Caco-2 (cell line): ENCODE measurements around the gene NIF3L1. TPM values are rescaled to one million over a fixed set of nuclear protein-coding genes. Genes with fewer than 3 reads are reported as not detected.
A peak's percentile ranks its signal among the peaks of the same experiment; 100 is the strongest.

Experiments used
- BruUV-seq: library from RNA; stranded (reverse); fragments of 400-500 nt; replicated peaks from 2 replicates; lab custom pipeline; 2021; lab: Mats Ljungman, UMichigan
- CTCF ChIA-PET: fragments of 300-600 bp; sonication (Branson Sonifier 250); formaldehyde crosslinking; loops from one replicate; lab custom pipeline; 2022; ENCODE audit warnings: antibody characterized with exemption; lab: Charles Lee
- POLR2A ChIA-PET: fragments of 300-600 bp; sonication (Branson Sonifier 250); formaldehyde crosslinking; loops from one replicate; lab custom pipeline; 2022; ENCODE audit warnings: antibody characterized with exemption; lab: Charles Lee
- DNase-seq, 2 experiments: peaks; one replicate each; pipeline versions ENCODE4 v3.0.0 to v3.0.0-alpha.2; 2020 to 2022
- H3K27me3 ChIP-seq: replicated peaks from 2 replicates; pipeline ENCODE4 v1.6.0; 2011; ENCODE audit warnings: low read length; ENCODE audit not compliant: control insufficient read depth, insufficient read depth
- H3K36me3 ChIP-seq: 2 replicates; pipeline ENCODE4 v1.5.1; 2011; ENCODE audit warnings: low read length; ENCODE audit not compliant: control insufficient read depth, insufficient read depth
- H3K4me1 ChIP-seq: fragments of 250-450 bp; sonication (Bioruptor Pico); 2 replicates; pipeline ENCODE4 v1.5.1; 2020; ENCODE audit warnings: mild to moderate bottlenecking
- H3K4me3 ChIP-seq: 2 replicates; pipeline ENCODE4 v1.5.1; 2011; ENCODE audit warnings: low read depth, mild to moderate bottlenecking, control low read depth, low read length
- H3K9me3 ChIP-seq: fragments of 250-450 bp; sonication (Bioruptor Pico); 2 replicates; pipeline ENCODE4 v1.5.1; 2020; ENCODE audit warnings: mild to moderate bottlenecking, moderate library complexity
- H3K27ac Mint-ChIP-seq: one replicate; pipeline ENCODE4 v1.8.0; 2022; ENCODE audit warnings: mixed read lengths; ENCODE audit not compliant: unreplicated experiment
- H3K27me3 Mint-ChIP-seq: one replicate; pipeline ENCODE4 v1.8.0; 2022; ENCODE audit warnings: mixed read lengths; ENCODE audit not compliant: insufficient read depth, unreplicated experiment
- H3K36me3 Mint-ChIP-seq: one replicate; pipeline ENCODE4 v1.8.0; 2022; ENCODE audit warnings: mild to moderate bottlenecking, mixed read lengths; ENCODE audit not compliant: insufficient read depth, unreplicated experiment
- H3K4me1 Mint-ChIP-seq: one replicate; pipeline ENCODE4 v1.8.0; 2022; ENCODE audit warnings: low read depth, mixed read lengths; ENCODE audit not compliant: unreplicated experiment
- H3K4me3 Mint-ChIP-seq: one replicate; pipeline ENCODE4 v1.8.0; 2022; ENCODE audit warnings: mild to moderate bottlenecking, moderate library complexity, mixed read lengths; ENCODE audit not compliant: unreplicated experiment
- H3K9me3 Mint-ChIP-seq: one replicate; pipeline ENCODE4 v1.8.0; 2022; ENCODE audit warnings: mixed read lengths; ENCODE audit not compliant: unreplicated experiment
- CTCF ChIP-seq, 2 experiments: fragments of 200-600 bp in 1 of 2; IDR thresholded peaks; 1 replicate in 1 of 2; 2 replicates in 1 of 2; pipeline versions ENCODE4 v1.5.1 to v1.8.0; 2011 to 2022; ENCODE audit warnings: antibody characterized with exemption in 1 of 2, control low read depth in 1 of 2, inconsistent platforms in 1 of 2, low read depth in 1 of 2, low read length in 1 of 2, mild to moderate bottlenecking in 1 of 2, moderate library complexity in 1 of 2; ENCODE audit not compliant: insufficient read depth in 1 of 2, severe bottlenecking in 1 of 2, unreplicated experiment in 1 of 2
- intact Hi-C: fragments of 100-400 bp; cut with micrococcal nuclease; formaldehyde crosslinking; loops from one replicate; pipeline ENCODE4 v1.10.0; 2022; ENCODE audit not compliant: unreplicated experiment
- total RNA-seq: library from RNA; stranded (reverse); gene quantifications from 2 replicates; pipeline ENCODE4 v1.2.3, GENCODE V29; 2022

Gene NIF3L1
- total RNA-seq, 1 experiment from 2014 or later = 49.7 TPM

- Mint-ChIP-seq H3K9me3 (no peaks in the 10 kb centered on the region), H3K27me3 (peaks cover 3% of the 10 kb centered on the region), H3K36me3 (peaks cover 32% of the 10 kb centered on the region), H3K27ac (no peak overlapping the region), H3K4me1 (no peaks in the 10 kb centered on the region), H3K4me3 (no peak overlapping the region)
- no TSS peak for BruUV-seq
- H3K36me3 ChIP-seq = no peaks in the 10 kb centered on the region; the same call in none of the 2 replicates
- no peaks in the 10 kb centered on the region for H3K9me3 ChIP-seq
- TF ChIP-seq CTCF (IDR thresholded peaks at IDR 0.05; ENCODE audit: insufficient read depth in 1 of 2, low read depth in 1 of 2, low read length in 1 of 2, severe bottlenecking in 1 of 2, unreplicated experiment in 1 of 2) = no peak
- no peaks in the 10 kb centered on the region for H3K27me3 ChIP-seq
- CTCF ChIA-PET = interaction anchor here (0.7 kb wide), 1 partner anchor 687 kb away, joined by 3 read pairs; no protein-coding TSS in a partner anchor
- no peak for DNase-seq
- intact Hi-C loops = no loop called here
- H3K4me3 ChIP-seq = no peak overlapping the region
- no peaks in the 10 kb centered on the region for H3K4me1 ChIP-seq
- POLR2A ChIA-PET = no interaction called here
Observed at GRCh38 chr2:200847269-200847668, 41.9 kb upstream of the NIF3L1 start.

- POLR2A ChIA-PET = no interaction called here
- Histone ChIP-seq H3K4me1 (no peaks in the 10 kb centered on the region), H3K27me3 (no peaks in the 10 kb centered on the region), H3K36me3 (no peaks in the 10 kb centered on the region; the same call in none of the 2 replicates), H3K9me3 (no peaks in the 10 kb centered on the region), H3K4me3 (no peak overlapping the region)
- H3K4me1 Mint-ChIP-seq = no peaks in the 10 kb centered on the region
- CTCF ChIA-PET = interaction anchor here (0.7 kb wide), 1 partner anchor 687 kb away, joined by 3 read pairs; no protein-coding TSS in a partner anchor
- peaks cover 38% of the 10 kb centered on the region for H3K36me3 Mint-ChIP-seq
- BruUV-seq = no TSS peak
- no peak for TF ChIP-seq CTCF (IDR thresholded peaks at IDR 0.05; ENCODE audit: insufficient read depth in 1 of 2, low read depth in 1 of 2, low read length in 1 of 2, severe bottlenecking in 1 of 2, unreplicated experiment in 1 of 2)
- H3K27ac Mint-ChIP-seq = no peak overlapping the region
- no peak overlapping the region for H3K4me3 Mint-ChIP-seq
- no peaks in the 10 kb centered on the region for H3K9me3 Mint-ChIP-seq
- no peak for DNase-seq
- no peaks in the 10 kb centered on the region for H3K27me3 Mint-ChIP-seq
- intact Hi-C loops = no loop called here
Observed at GRCh38 chr2:200847939-200848338, 41.2 kb upstream of the NIF3L1 start.

- Mint-ChIP-seq H3K4me1 (no peaks in the 10 kb centered on the region), H3K27ac (peak overlapping the region; percentile 26), H3K36me3 (peaks cover 65% of the 10 kb centered on the region), H3K27me3 (no peaks in the 10 kb centered on the region), H3K4me3 (no peak overlapping the region), H3K9me3 (no peaks in the 10 kb centered on the region)
- no peak for TF ChIP-seq CTCF (IDR thresholded peaks at IDR 0.05; ENCODE audit: insufficient read depth in 1 of 2, low read depth in 1 of 2, low read length in 1 of 2, severe bottlenecking in 1 of 2, unreplicated experiment in 1 of 2)
- DNase-seq = no peak
- TSS peak; percentile 10 for BruUV-seq
- no peaks in the 10 kb centered on the region for H3K9me3 ChIP-seq
- peaks cover 3% of the 10 kb centered on the region for H3K36me3 ChIP-seq
- H3K4me1 ChIP-seq = no peaks in the 10 kb centered on the region
- intact Hi-C loops = no loop called here
- ChIA-PET POLR2A (no interaction called here), CTCF (interaction anchor here (0.6 kb wide), 1 partner anchor 40 kb away, joined by 4 read pairs; no protein-coding TSS in a partner anchor)
- no peak overlapping the region for H3K4me3 ChIP-seq
- H3K27me3 ChIP-seq = no peaks in the 10 kb centered on the region
Observed at GRCh38 chr2:200850512-200851256, 38.5 kb upstream of the NIF3L1 start.
